K562 (cell line): ENCODE measurements around the gene APOL3.

Experiments
- CXXC5 ChIP-seq: fragments of 250-450 bp; sonication (Bioruptor Pico); IDR thresholded peaks from 2 replicates; pipeline ENCODE4 v1.8.0; 2022; ENCODE audit warnings: inconsistent platforms, mild to moderate bottlenecking, moderate library complexity
- ETV6 ChIP-seq, 3 experiments: fragments of 150-350 bp in 1 of 3; sonication (generic) in 1 of 3; formaldehyde crosslinking in 1 of 3; IDR thresholded peaks; 2 replicates each; pipeline versions ENCODE4 v1.6.1 to v1.8.0; 2014 to 2022; ENCODE audit warnings: borderline replicate concordance in 2 of 3, low read depth in 2 of 3, antibody characterized with exemption in 1 of 3, low read length in 1 of 3, mild to moderate bottlenecking in 1 of 3, missing genetic modification reagents in 1 of 3
- HCFC1 ChIP-seq: IDR thresholded peaks from 2 replicates; pipeline ENCODE4 v1.6.1; 2012; ENCODE audit warnings: low read depth, low read length, improper control_type of control experiment
- PHF21A ChIP-seq: fragments of 450-650 bp; IDR thresholded peaks from 2 replicates; pipeline ENCODE4 v1.6.1; 2017; ENCODE audit warnings: low read depth, borderline replicate concordance
- POLR2AphosphoS5 ChIP-seq: IDR thresholded peaks from 2 replicates; pipeline ENCODE4 v1.6.1; 2011; ENCODE audit warnings: mild to moderate bottlenecking, low read depth, low read length, moderate library complexity; ENCODE audit not compliant: control insufficient read depth, insufficient read depth
- PRDM10 ChIP-seq: fragments of 450-650 bp; IDR thresholded peaks from 2 replicates; pipeline ENCODE4 v1.6.1; 2018; ENCODE audit not compliant: partially characterized antibody
- PYGO2 ChIP-seq: fragments of 450-650 bp; IDR thresholded peaks from 2 replicates; pipeline ENCODE4 v1.6.1; 2016; ENCODE audit warnings: mild to moderate bottlenecking, missing genetic modification characterization, moderate library complexity, missing compliant biosample characterization
- SMAD1 ChIP-seq: fragments of 150-350 bp; IDR thresholded peaks from 2 replicates; pipeline ENCODE4 v1.6.1; 2014; ENCODE audit warnings: low read length, low read depth; ENCODE audit not compliant: partially characterized antibody
- ZKSCAN1 ChIP-seq: fragments of 150-350 bp; IDR thresholded peaks from 2 replicates; pipeline ENCODE4 v1.6.1; 2016; ENCODE audit warnings: low read depth, low read length

DNA sequence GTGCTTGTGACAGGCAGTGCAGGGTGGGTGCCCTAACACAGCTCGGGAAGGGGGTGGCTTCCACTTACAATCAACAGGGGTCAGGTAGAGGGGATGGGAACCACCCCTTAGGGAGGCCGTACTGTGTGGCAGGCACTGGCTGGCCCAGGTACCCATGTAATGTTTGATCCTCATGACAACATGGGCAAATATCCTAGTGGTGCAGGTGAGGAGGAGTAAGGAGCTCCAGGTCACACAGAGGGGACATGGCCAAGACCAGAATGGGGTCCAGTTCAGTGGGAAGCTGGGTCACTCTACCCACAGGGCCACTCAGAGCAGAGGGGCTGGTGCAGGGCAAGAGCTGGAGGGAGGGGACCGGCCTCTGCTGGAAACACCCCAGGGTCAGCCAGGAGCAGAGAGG, 38.0 kb upstream of the APOL3 start:
- no peak for TF ChIP-seq SMAD1
- TF ChIP-seq PYGO2 (tag) = no peak
- TF ChIP-seq POLR2AphosphoS5 = no peak
- TF ChIP-seq ZKSCAN1 = no peak
- TF ChIP-seq HCFC1 = no peak
- no peak for TF ChIP-seq ETV6 (IDR thresholded peaks at IDR 0.05; ENCODE audit: borderline replicate concordance in 1 of 2, low read depth in 2 of 2, low read length in 1 of 2)
- TF ChIP-seq ETV6 (CRISPR knock-in tag; IDR thresholded peaks at IDR 0.05; ENCODE audit: borderline replicate concordance) = no peak
- no peak for TF ChIP-seq CXXC5
- TF ChIP-seq PRDM10 = no peak
- no peak for TF ChIP-seq PHF21A
